ENCODE results near the gene ZNG1A.
"Not testable (repeated sequence)": the region's sequence is repeated elsewhere in the genome, so short reads cannot be mapped to it uniquely, and the experiment has no call there.

The ZNG1A gene

DNA sequence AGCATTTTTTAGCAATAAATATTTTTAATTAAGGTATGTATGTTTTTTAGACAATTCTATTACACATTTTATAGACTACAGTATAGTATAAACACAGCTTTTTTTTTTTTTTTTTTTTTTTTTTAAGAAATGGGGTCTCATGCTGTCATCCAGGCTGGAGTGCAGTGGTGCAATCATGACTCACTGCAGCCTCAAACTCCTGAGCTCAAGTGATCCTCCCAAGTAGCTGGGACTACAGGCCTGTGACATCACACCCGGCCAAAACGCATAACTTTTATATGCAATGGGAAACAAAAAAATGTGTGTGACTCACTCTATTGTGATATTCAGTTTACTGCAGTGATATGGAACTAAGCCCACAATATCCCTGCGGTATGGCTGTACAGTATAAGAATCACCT, 9.1 kb downstream of the ZNG1A start:
- not testable (repeated sequence) for DNase-seq

DNA sequence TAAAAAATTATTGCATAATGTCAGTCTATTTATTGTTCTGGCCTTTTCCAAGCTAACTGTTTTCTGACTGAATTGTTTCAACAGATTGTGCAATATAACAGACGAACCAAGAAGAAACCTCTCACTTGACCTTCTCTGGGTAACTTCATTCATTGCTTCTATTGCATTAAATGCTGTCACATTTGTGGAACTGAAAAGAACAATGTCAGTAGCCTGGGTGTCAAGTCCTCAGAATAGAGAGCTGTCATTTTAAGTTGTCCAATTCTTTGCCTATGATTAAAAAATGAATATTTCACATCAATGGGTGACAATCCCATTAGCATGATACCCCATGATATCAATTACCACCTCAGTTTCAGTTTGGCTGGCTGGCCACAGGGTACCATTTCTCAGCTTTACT, 19.0 kb downstream of the ZNG1A start:
- not testable (repeated sequence) for DNase-seq

DNA sequence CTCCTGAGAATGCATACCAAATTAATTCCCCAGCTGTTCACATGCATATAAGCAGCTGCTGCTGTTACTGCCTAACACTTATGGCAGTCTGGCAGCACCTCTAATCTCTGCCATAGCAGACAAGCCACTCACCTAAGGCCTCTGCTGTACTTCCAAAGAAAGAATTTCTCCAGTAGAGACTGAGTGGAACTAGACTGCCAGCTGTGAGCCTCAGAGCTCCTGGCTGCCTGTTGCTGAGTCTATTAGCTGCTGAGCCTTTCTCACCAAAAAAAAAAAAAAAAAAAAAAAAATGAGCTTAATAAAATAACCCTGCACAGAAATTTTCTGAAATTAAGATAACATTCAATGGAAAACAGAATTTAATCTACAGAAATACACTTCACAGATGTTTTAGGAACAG, 27.7 kb downstream of the ZNG1A start:
- not testable (repeated sequence) for DNase-seq

DNA sequence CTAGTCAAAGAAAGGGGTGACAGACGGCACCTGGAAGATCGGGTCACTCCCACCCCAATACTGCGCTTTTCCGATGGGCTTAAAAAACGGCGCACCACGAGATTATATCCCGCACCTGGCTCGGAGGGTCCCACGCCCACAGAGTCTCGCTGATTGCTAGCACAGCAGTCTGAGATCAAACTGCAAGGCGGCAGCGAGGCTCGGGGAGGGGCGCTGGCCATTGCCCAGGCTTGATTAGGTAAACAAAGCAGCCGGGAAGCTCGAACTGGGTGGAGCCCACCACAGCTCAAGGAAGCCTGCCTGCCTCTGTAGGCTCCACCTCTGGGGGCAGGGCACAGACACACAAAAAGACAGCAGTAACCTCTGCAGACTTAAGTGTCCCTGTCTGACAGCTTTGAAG, 39.0 kb downstream of the ZNG1A start:
- DNase-seq, result not testable (repeated sequence)

DNA sequence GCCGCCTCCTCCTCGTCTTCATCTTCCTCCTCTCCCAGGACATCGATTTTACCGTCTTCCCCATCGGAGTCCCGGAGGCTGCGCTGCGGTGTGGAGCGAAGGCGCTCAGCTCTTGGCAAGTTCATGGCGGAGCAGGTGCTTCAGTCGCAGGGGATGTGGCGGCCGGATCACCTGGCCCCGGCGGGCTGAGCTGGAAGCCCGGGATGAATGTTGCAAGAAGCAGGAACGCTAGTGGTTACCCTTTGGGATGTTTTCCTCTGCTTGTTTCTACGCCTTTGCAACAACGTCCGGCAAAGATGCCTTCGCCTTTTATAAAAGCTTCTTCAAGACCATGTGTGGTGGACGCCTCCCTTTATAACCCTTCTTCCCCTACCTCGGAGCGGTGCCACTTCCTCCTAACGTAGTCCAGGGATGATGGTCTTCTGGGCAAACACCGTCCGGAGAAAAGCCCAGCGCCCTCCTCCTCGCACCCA, 60.8 kb downstream of the ZNG1A start, which contains the start of gene FOXD4:
Gene FOXD4, minus strand, starts transcription at position 423 of the 473 bp plus-strand sequence. Its CDS starts 298 bp downstream, at position 125.
- not testable (repeated sequence) for DNase-seq

DNA sequence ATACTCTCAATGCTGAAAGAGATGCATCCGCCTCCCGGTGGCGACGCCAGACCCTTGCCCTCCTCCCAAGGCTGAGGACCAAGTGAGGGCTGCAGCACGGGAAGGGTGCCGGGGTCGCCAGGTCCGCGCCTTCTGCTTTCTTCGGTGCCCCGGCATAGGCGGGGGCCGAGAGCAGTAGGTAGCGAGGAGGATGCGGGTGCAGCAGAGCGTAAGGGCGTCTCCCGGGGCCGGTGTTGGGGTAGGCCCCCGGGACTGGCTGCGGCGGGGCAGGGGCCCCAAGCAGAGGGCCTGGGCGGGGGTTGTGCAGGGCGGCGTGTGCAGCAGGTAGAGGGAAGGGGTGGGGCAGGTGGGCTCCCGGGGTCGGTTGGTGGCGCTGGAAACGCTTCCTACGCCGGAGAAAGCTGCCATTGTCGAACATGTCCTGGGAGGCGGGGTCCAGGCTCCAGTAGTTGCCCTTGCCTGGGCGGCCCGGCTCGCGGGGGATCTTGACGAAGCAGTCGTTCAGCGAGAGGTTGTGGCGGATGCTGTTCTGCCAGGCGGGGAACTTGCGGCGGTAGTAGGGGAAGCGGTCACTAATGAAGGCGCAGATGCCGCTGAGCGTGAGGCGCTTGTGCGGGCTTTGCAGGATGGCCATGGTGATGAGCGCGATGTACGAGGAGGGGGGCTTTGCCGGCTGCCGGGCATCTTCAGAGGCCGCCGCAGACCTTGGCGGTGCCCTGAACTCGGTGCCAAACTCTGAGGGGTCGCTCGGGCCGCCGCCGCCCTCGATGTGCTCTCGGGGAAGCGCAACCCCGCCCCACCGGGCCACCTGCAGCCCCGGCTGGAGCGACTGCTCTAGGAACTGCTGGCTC, 61.5 kb downstream of the ZNG1A start:
- DNase-seq, result not testable (repeated sequence)

DNA sequence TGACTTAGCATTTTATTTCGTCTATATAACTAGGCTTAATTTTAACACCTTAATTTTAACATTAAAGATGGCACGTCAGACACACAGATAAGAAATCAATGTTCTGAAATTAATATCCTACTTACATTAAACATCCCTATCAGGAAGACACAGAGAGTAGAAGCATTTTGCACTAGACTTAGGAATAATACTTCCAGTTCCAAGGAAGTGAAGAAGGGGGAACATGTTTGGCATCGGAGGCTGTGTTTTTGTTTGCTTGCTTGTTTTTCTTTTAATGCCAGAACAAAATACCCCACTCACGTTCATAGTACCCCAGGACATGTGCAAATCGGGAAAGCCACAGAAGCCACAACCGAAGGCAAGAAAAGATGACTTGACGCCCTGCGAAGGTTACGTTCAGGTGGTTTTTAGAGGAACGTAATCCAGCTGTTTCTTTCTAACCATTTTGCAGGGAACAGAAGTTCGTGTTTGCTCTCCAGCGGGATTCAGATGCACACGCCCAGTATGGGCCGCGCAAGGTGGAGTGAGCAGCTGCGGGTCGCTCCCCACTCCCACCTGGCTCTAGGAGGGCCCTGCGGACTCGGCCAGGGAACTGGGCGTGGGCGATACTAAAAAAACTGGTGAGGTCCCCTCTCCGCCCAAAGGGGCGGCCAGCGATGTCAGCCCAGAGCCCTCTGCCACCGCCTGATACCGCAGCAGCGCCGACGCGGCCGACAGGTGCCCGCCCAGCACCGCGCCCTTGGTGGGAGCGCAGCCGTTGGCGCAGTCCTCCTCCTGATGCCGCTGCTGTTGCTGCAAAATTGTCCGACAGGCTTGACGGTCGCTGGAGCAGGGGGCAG, 62.4 kb downstream of the ZNG1A start:
- not testable (repeated sequence) for DNase-seq

DNA sequence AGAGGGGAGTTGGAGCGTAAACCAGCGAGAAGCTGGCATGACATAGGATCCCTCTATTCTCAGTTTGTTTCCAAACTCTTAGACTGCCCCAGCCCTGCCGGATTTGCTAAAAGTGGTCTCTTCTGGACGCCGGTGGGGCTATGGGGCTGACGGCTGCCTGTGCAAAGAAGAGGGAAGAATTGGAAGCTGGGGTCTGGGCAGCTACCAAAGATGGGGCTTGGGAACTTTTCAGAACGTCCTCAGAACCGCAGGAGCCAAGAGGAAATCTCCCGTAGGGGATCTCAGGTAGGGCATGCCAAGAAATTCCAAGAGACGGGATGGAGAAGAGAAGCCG, 63.8 kb downstream of the ZNG1A start:
- not testable (repeated sequence) for DNase-seq

DNA sequence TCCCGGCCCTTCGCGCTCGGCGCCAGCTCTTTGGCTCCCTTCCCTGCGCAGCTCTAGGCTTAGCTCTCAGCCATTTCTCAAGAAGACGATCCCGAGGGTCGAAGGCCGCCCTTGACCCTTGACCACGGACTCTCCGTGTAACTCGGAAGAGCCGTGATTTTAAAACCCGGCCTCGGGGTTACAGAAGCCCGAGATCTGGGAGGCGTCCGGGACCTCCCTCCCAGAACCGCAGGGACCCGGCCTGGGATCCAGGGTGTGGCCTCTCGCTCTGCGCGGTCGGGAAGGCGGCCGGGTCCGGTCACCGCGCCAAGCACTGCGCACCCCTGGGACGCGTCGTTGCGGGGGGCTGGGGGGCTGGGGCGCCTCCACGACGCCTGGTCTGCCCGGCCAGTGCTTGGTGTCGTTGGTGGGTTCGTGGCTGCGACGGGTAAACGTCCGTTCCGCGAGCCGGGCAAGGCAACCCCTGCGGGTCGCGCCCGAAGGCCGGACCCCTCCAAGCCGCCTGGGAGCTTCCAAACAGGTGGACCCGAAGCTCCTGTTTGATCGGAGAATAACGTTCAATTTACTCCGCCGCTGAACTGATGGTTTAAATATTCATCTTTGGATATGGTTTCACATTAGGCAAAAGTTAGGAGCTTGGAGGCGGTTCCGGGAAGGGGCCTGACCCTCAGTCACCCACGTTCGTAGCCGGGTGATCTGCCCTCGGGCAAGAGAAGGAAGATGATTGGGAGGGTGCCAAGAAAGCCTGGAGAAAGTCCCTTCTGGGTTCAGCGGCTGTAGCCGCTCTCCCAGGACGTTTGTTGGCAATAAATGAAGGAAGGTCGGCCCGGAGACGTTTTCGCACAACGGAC, 64.4 kb downstream of the ZNG1A start:
- DNase-seq, result not testable (repeated sequence)

DNA sequence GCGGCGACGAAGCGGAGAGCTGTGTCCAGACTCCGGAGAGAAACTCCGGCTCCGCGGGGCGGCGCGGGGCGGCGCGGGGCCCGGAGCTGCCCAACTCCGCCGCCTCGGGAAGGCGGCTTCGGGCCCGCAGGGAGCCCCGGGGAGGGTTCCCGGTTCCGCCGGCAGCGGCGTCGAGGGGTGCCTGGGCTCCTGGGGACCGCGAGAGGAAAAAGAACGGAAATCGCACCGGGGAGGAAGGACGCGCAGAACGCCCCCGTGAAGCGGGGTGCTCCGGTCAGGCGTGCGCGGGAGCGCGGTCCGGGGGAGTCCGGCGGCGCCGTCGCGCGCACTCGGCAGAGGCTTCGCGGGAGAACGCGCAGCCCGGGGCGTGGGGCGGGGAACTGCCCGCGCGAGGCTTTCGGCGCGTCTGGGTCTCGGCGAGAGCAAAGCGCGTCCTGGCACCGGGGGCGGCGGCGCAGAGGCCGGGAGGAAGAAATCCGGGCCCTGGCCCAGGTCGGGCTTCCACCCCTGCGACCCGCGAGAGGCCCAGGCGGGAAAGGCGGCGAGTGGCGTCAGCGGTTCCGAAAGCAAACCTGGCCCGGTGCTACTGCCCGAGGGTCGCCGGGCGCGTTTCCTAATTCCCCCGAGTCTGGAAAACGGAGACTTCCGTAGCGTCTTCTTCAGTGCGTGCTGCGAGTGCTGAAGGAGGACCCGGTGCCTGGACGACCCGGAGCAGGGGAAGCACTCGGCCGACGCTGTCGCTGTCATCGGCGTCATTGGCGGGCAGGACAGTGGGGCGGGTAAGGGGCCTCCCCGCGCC, 65.2 kb downstream of the ZNG1A start:
- not testable (repeated sequence) for DNase-seq

DNA sequence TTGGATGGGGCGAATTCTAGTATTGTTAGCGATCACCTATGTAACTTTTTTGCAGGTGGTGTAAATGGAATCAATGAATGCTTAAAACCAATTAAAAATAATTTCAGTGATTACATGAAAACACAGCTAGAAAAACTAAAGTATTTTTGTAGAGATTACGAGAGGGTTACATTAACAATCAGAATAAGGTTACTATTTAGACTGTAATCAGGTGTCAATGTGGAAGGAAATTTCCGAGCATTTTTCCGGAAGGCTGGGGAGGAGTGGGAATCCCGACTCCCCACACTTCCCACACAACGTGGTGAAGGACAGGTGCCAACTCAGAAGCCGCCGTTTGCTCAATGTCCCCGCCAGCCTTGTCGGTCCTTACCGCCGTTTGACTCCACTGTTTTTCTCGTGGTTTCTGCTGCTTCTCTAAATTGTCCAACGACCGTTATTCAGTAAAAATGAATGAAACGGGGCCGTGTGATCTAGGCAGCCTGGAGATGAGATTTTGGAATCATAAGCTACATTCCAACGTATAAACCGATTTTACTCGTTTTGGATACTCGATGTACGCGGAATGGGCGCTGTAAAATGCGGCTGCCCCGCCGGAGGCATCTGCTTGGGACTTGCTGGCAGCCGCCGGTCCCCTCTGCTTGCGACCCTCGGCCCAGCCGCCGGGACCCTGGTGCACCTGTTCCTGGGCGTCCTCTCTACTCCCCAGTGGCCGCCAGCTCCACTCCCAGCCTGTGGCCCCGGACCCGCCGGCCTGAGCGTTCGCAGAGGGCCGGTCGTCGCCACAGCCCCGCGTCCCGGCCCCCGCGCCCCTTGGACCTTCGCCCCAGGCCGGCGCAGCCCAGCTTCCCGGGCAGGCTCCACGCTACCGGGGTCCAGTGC, 66.0 kb downstream of the ZNG1A start:
- DNase-seq, result not testable (repeated sequence)

DNA sequence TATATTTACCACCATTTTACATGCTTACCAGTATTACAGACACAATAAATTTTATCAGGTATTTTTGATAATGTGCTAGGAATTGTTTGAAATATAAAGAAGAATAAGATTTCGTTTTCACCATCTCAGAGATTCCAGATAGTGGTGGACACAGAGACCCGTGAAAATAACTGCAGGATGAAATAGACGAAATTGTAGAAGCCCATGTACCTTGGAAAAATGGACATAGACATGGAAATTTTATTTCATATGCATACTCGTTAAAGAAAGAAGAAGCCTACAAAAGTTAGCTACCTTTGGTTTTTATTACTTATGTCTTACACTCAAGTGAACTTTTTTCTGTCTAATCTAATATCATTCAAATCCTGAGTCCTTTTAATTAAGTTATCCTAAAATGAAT, 68.2 kb downstream of the ZNG1A start:
- DNase-seq, result not testable (repeated sequence)

DNA sequence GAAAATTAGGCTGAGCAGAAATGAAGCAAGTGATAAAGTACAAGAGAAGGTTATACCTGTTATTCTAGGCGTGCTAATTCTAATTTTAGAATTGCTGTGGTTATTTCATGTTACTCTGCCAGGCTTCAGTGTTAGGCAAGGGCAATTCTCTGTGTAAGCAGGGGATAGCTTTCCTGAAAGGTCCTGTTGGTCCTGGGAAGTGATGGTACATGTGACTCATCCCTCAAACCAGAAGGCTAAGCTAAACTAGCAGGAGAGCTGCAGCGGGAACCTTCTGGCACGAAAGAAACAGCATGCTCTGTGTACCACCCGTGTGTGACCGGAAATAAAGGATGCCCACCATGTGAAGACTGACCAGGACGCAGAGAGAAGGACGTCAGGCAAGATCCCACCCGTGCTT, 69.3 kb downstream of the ZNG1A start:
- DNase-seq, result not testable (repeated sequence)

DNA sequence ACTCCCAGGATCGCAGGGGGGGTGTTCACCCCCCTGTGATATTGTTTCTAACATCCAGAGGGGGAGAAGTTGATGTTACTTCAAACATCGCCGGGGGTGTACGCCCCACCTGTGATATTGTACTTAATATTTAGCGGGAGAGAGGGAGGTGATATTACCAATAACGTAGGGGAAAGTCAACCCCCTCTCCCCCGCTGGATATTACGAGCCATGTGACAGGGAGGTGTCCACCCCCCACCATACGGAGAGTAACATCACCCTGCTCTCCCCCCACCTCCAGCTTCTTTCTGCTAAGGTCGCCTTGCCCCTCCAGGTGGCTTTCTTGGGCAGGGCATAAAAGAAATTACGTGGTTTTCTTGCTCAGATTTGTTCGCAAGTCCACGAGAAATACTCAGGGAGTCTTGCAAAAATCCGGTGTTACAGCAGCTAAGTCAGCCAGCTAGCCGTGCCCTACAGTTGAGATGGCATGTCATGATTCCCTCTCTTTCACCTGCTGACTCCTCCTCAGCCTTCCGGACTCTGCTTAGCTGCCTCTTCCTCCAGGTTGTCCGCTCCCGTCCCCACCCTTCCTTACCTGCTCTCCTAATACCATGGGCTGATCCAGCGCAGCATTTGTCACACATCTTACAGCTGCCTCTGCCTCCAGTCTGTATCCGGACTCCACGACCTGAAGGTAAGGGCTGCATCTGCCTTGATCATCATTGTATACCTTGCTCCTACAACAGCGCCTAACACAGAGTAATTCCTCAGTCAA, 69.9 kb downstream of the ZNG1A start:
- DNase-seq, result not testable (repeated sequence)

DNA sequence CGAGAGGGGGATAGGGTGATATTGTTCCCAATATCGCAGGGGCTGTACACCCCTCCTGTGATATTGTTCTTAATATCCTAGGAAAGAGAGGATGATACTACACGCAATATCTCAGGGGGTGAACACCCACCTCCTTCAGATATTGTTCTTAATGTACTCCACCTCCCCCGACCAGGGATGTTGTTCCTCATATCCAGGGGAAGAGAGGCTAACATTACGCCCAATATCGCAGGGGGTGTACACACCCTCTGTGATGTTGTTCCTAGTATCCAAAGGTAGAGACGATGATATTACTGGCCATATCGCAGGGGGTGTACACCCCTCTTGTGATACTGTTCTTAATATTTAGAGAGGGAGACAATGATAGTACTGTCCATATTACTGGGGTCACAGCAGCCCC, 72.9 kb downstream of the ZNG1A start:
- DNase-seq, result not testable (repeated sequence)

DNA sequence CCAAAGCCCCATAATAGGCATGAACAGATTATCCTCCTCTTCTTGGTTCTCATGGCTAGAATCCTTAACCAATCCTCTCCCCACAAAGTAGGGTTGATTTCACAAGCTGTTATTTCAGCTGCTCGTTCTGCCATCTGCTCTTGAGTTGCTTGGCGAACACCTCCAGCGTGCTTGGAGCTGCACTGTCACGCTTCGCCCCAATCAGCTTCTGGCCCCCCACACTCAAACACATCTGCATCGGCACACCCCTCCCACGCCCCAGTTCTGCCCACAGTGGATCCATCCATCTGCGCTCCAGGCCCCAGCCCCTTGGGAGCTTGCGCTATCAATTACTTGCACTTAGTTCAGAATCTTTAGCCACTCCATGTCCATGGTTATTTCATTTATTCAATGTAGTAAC, 78.4 kb downstream of the ZNG1A start:
- not testable (repeated sequence) for DNase-seq

DNA sequence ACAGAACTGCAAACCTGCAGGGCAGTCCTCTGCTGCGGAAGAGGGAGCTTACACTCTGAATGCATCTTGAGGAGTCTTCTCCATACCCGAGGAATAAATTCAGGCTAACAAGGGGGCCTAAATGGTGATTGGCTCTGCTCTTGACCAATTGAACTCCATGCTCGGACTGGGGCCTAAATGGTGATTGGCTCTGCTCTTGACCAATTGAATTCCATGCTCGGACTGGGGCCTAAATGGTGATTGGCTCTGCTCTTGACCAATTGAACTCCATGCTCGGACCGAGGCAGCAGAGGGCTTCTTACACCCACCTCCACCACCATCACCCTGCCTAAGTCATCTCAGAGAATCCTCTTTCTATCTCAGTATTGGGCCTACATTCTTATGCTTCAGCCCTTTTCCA, 79.0 kb downstream of the ZNG1A start:
- not testable (repeated sequence) for DNase-seq

DNA sequence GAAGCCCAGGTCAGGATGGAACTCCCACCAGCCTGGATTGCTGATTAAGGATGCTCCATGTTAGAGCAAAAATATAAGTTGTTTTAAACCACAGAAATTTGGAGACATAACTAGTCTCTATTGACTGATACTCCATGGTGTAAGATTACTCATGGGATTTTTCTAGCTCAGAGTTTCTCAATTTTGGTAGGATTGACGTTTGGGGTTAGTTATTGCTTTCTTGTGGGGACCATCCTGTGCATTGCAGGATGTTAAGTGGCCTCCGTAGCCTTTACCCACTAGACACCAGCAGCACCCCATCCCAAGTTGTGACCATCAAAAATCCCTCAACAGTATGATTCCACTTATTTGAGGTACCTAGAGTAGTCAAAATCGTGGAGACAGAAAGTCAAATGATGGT, 80.1 kb downstream of the ZNG1A start:
- not testable (repeated sequence) for DNase-seq

DNA sequence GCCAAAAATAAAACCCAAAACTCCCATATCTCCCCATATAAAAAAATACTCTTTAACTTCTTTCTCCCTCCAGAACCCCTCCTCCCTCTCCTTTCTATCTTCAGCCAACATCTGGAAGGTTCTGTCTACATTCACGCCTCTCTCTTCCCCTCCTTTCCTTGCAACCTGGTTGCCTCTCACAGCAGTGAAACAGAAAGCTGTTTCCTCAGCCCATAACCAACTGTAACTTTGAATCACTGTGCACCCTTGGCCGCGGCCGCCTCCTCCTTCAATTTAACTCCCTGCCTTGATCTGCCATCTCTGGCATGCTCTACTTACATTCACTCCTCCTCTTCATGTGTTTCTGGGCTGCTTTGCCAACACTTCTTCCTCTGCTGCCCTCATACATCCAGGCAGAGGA, 83.9 kb downstream of the ZNG1A start:
- not testable (repeated sequence) for DNase-seq

DNA sequence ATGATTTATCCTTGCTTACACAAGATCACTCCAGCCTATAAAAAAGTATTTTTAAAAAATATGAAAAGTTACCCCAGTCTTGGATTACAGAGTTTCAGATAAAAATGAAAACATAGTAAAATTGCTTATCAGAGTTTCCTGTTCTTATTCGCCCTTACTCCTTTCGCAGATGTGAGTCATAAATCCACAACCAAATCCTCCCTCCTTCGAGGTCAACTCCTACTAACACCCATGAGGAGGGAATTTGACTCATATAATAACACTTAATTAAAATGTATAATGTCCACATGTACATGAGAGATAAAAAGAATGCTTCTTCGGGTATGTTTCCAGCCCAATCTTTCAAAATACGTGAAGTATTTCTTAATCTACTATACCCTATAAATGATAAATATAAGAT, 84.5 kb downstream of the ZNG1A start:
- not testable (repeated sequence) for DNase-seq

Measured in NCI-H1092 treated with DMSO at 0.1 percent for 48 hours (cell line).